NCI-H69 (cell line): ENCODE data around the gene HECTD4.
"Not testable (repeated sequence)": the region's sequence is repeated elsewhere in the genome, so short reads cannot be mapped to it uniquely, and the experiment has no call there.

Experiments used
- DNase-seq: peaks from one replicate; lab custom pipeline; 2025; lab: John Stamatoyannopoulos, UW

HECTD4 gene

DNA sequence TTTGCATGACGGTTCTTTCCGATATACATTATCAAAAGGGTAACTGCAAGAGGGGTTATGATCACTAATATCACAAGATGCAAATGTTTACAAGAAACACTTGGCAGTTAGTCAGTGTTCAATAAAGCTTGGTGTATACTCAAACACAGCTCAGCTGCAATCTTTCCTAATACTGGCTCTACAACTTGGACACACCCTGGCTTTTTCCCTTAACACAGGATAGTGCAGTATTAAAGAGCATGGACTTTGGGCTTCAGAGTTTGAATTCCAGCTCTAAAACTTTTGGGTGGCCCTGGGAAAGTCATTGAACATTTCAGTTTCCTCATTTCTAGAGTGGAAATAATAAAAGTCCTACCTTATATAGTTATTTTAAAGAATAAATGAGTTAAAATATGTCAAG, 107.0 kb downstream of the HECTD4 start:
- DNase-seq = no peak

DNA sequence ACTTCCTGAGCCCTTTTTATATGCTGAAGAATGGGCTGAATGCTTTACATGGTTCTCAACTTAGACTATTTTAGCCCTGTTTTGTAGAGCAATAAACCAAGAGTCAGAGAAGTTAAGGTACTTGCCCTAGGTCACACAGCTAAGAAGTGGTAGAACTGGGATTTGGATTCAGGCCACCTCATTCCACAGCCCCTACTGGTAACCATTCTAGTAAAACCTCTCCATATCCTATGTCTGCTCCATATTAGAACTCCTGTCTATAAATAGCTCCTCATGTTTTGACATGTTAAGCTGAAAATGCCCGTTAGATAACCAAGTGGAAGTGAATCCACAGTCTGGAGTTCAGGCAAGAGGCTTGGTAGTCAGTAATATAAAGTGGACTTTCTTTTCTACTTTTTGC, 111.6 kb downstream of the HECTD4 start:
- no peak for DNase-seq

GRCh38 chr12:112266473-112266872, 115.8 kb downstream of the HECTD4 start:
- no peak for DNase-seq

DNA sequence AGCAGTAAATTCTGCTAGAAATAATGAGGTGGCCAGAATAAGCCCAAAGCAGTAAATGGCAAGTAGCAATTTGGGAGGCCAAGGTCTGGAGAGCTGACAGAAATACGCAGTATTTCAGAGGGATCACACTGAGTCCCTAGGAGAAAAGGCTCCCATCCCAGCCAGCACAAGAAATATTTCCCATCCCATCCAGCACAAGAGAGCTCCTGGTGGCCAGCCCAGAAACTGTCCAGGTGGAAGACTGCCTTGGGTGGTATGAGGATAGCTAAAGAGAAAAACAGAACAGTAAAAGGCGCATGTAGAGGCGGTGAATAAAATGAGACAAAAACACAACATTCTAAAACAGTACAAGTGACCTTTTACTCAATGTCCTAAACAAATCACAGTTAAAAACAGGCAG, 120.7 kb downstream of the HECTD4 start:
- DNase-seq = no peak

GRCh38 chr12:112258926-112259325, 123.3 kb downstream of the HECTD4 start:
- no peak for DNase-seq

GRCh38 chr12:112256780-112257179, 125.5 kb downstream of the HECTD4 start:
- DNase-seq = no peak

GRCh38 chr12:112252184-112252583, 130.0 kb downstream of the HECTD4 start:
- DNase-seq = no peak

GRCh38 chr12:112244902-112245301, 137.3 kb downstream of the HECTD4 start:
- DNase-seq = not testable (repeated sequence)

DNA sequence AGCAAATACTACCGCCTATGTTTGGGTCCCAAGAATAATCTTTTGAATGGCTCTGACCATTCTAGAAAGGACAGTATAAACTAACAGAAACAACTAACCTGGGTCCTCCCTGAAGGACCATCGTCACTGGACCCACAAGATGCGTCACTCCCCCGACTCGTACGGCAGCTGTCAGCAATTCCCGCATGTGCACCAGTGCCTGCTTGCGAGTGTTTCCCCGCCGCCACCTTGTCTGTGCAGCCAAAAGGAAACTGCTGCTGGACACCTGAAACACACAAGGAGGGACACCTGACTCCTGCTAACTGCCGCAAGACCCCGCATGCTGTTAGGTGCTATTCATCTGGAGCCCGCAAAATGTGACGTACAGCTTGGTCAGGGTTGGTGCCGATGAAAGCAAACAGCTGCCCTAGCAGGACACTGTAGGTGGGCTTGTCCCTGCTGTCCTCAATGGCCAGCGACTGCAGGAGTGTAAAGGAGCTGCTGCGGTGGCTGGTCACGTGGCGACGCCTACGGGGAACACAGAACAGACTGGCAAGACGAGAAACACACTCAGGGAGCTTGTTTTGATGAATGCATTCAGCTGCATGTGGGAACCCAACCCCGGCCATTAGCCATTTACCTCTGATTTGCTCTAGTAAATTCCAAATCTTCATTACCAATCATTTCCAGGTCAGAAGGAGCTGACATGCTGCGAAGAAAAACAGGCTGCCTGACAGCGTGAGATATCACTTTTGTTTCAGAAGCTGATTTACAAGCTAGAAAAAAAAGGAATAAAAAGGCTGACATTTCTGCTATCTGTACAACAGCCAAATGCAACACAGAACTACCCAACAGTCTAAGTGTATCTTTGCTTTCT, 138.7 kb downstream of the HECTD4 start:
- DNase-seq = no peak

DNA sequence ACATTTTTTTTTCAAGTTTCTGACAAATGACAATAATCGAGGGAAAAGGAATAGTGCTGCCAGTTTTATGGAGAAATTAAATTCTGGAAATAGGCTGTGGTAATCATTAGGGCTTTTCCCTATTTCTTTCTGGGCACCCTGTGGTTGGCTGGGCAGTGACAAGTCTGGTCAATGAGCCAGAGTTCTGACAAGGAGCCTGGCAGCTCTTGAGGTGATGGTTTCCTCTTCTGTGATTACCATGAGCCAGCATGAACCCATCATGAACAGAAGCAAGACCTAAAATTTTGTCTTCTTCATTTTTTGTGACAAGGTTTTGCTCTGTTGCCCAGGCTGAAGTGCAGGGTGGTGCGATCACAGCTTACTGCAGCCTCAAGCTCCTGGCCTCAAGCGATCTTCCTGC, 141.1 kb downstream of the HECTD4 start:
- no peak for DNase-seq

DNA sequence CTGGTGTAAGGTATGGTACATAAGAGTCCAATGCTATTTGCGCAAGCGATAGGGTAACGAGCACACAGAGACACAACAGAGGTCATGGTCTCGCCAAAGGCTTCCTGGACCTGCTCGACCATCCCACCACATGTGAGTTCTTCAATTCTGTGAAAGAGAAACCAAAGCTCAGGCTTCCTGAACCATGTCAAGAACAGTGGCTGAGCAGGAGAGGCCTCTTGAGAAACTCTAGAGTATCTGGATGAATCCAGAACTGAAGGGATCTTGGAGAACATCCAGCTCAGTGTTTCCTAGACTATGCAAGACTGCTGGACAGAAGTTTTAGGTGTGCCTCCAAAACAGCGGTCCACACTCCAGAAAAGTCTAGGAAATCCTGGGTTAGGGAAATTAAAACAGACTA, 142.3 kb downstream of the HECTD4 start:
- DNase-seq = no peak

GRCh38 chr12:112239020-112239419, 143.2 kb downstream of the HECTD4 start:
- DNase-seq = no peak

DNA sequence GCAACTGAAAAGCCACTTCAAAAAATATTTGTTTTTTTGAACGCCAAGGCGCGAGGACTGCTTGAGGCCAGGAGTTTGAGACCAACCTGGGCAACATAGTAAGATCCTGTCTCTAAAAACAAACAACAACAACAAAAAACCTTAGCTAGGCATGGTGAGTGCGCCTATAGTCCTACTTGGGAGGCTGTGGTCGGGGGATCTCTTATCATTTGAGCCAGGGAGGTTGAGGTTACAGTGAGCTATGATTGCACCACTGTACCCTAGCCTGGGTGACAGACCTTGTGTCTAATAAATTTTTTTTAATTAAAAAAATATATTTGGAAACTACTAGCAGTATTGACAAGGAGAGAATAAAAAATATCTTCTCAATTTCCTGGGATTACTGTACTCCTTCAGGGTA, 143.8 kb downstream of the HECTD4 start:
- DNase-seq = no peak

- peak; percentile 56 for DNase-seq
These were observed 145.4 kb downstream of the HECTD4 start for GRCh38 chr12:112236786-112237185.

DNA sequence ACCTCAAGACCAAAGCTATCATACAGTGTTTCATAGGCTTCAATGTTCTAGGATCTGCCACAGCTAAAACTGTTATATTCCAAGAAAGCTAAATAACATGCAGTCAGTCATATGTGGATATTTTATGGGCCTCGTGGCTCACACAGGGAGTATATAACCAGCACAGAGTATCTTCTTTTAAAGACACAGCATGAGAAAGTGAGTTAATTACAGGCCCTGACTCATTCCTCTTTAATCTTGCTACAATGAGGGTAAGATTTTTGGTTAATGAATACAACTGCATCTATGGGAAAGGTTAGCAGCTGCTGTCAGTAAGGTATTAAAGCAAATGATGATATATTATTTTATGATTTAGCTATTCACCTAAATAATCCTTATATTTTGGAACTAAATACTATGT, 145.8 kb downstream of the HECTD4 start:
- peak; percentile 67 for DNase-seq

DNA sequence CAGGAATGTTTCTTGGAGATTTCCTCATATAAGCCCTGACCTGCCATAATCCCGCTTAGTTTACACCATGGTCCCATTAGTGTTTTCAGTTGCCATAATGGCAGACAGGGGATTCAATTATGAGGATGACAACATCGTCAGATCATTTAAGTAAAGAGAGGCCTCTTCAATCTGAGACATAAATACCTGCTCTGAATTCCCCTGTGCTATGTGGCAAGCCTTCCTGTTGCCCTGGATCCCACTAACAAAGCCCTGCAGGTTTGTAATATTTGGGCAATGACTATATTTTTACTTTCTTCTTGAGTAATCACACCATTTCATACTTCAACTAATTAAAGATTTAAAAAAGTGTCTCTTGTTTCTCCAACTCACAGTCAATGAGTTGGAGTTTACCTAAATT, 147.9 kb downstream of the HECTD4 start:
- no peak for DNase-seq

DNA sequence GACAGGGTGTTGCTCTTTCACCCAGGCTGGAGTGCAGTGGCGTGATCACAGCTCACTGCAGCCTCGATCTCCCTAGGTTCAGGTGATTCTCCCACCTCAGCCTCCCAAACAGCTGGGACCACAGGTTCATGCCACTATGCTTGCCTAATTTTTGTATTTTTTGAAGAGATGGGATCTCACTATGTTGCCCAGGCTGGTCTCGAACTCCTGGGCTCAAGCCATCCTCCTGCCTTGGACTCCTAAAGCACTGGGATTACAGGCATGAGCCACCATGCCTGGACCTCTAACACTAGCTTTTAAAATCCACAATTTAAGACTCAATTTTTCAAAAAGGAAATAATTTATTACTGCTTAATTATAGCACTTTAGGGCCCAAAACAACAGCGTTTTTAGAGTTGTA, 149.0 kb downstream of the HECTD4 start:
- DNase-seq = no peak

DNA sequence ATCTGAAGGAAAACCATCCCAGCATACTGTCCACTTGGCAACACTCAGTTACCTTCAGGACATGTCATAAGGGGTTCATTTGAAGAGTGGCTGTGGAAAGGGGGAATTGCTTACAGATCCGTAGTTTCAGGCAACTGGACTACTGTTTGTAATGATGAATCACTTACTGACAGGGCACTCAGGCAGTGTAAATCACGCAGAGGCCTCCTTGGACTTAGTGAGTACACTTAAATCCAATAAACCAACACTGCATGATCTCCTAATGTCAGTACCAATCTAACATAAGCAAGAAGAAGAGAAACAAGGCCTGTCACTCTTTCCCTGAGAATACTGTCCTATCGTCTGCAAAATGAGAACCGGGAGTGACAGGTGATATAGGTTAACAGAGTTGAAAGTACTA, 152.1 kb downstream of the HECTD4 start:
- DNase-seq = no peak

GRCh38 chr12:112226768-112227167, 155.5 kb downstream of the HECTD4 start:
- no peak for DNase-seq

- not testable (repeated sequence) for DNase-seq
These were observed 161.6 kb downstream of the HECTD4 start for GRCh38 chr12:112220628-112221027.

- no peak for DNase-seq
These were observed 163.0 kb downstream of the HECTD4 start for GRCh38 chr12:112219195-112219594.

- DNase-seq = no peak
These were observed 164.1 kb downstream of the HECTD4 start for GRCh38 chr12:112218150-112218549.

DNA sequence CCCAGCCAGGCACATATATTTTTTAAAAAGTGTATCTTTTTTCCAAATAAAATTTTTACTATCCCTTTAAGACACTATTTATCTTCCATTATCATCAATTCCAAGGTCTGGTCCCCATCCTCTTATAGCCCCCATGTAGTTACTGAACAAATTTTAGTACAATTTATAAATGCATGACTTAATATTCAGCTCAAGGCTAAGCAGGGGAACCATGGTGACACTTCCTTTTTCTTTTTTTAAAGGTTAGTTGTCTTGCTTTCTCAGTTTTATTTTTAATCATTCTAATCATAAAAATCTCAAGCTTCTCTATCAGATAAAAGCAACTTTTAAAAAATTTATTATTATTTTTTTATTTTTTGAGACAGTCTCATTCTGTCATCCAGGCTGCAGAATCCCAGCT, 164.6 kb downstream of the HECTD4 start:
- DNase-seq = no peak

- DNase-seq = no peak
These were observed 166.0 kb downstream of the HECTD4 start for GRCh38 chr12:112216223-112216622.
